Naive B cell (primary cell): ENCODE measurements around the gene COQ2. TPM values are rescaled to one million over a fixed set of nuclear protein-coding genes. Genes with fewer than 3 reads are reported as not detected.
"Not testable (repeated sequence)": the region's sequence is repeated elsewhere in the genome, so short reads cannot be mapped to it uniquely, and the experiment has no call there.

Experiments
- ATAC-seq, 2 donors: fragments of 150-1000 bp; cut with Tn5 transposase; 2 replicates each; pipeline ENCODE4 v1.10.0; 2021; ENCODE audit warnings: low read depth in 2 of 2, mild to moderate bottlenecking in 2 of 2, moderate library complexity in 2 of 2
- DNase-seq: peaks from one replicate; pipeline ENCODE4 v3.0.0; 2022
- H3K27ac Mint-ChIP-seq, 6 donors: one replicate each; pipeline ENCODE4 v1.8.0; 2020 to 2022; ENCODE audit warnings: mild to moderate bottlenecking in 6 of 6, mixed read lengths in 6 of 6, moderate library complexity in 5 of 6, inconsistent platforms in 2 of 6
- H3K27me3 Mint-ChIP-seq, 3 donors: one replicate each; pipeline ENCODE4 v1.8.0; 2021 to 2022; ENCODE audit warnings: mixed read lengths in 3 of 3, mild to moderate bottlenecking in 1 of 3
- H3K36me3 Mint-ChIP-seq, 2 donors: one replicate each; pipeline ENCODE4 v1.8.0; 2020 to 2022; ENCODE audit warnings: mixed read lengths in 2 of 2, inconsistent platforms in 1 of 2, mild to moderate bottlenecking in 1 of 2
- H3K4me1 Mint-ChIP-seq, 3 donors: one replicate each; pipeline ENCODE4 v1.8.0; 2020 to 2022; ENCODE audit warnings: mixed read lengths in 3 of 3, inconsistent platforms in 1 of 3, mild to moderate bottlenecking in 1 of 3, moderate library complexity in 1 of 3
- H3K4me3 Mint-ChIP-seq, 8 donors: one replicate each; pipeline ENCODE4 v1.8.0; 2020 to 2022; ENCODE audit warnings: mild to moderate bottlenecking in 8 of 8, mixed read lengths in 8 of 8, moderate library complexity in 8 of 8, inconsistent platforms in 2 of 8
- H3K9me3 Mint-ChIP-seq, 7 donors: one replicate each; pipeline ENCODE4 v1.8.0; 2020 to 2022; ENCODE audit warnings: mixed read lengths in 7 of 7, mild to moderate bottlenecking in 5 of 7, inconsistent platforms in 2 of 7, moderate library complexity in 1 of 7
- polyA plus RNA-seq, 6 donors: library from polyadenylated mRNA; unstranded; fragments of 300-500 nt; fragmentation: Illumina TruSeq; gene quantifications; one replicate each; pipeline ENCODE4 v1.2.3, GENCODE V29; 2021; ENCODE audit warnings: low read depth in 6 of 6

COQ2 gene
- polyA plus RNA-seq, 6 donors from 2014 or later, result 3.2 to 12.4 (median 11.5) TPM

DNA sequence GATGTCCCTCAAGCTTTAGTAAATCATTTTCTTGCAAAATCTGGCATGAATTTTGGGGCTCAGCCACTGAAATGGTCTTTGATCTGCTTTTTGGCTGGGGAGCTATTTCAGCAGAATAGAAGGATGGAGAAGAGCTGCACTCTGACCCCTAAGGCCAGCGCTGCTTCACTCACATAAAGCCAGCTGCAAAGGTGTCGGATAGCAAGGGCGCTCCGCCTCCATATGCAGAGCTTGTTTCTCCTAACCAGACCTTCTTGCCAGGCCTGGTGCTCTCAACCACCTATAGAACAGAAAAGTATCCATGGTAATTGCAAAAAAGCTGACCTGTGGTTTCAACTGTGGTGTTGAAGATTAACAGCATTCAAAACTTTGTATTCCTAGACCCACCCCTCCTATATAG, 24.1 kb upstream of the COQ2 start:
- Mint-ChIP-seq H3K36me3 (peaks cover 7 to 16% of the 10 kb centered on the region in 2 donors), H3K4me1 (no peaks in the 10 kb centered on the region), H3K27me3 (no peaks in the 10 kb centered on the region), H3K27ac (no peak overlapping the region), H3K4me3 (no peak overlapping the region), H3K9me3 (no peaks in the 10 kb centered on the region)
- DNase-seq (no peak), ATAC-seq (no peak)

DNA sequence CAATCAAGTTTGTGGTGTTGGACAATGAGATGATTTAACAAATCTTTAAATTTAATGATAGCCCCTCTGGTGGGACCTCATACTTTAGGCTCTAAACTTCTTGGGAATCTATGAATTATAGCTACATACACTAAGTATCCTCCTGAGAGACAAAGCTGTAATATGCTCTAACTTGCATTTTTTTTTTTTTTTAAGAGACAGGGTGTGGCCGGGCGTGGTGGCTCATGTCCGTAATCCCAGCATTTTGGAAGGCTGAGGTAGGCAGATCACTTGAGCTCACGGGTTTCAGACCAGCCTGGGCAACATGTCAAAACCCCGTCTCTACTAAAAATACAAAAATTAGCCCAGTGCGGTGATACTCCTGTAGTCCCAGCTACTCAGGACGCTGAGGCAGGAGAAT, 23.3 kb upstream of the COQ2 start:
- H3K36me3 Mint-ChIP-seq, result peaks cover 7 to 16% of the 10 kb centered on the region in 2 donors
- no peaks in the 10 kb centered on the region for H3K27me3 Mint-ChIP-seq
- ATAC-seq, result no peak
- H3K9me3 Mint-ChIP-seq, result no peaks in the 10 kb centered on the region
- DNase-seq, result no peak
- H3K4me3 Mint-ChIP-seq, result no peak overlapping the region
- H3K27ac Mint-ChIP-seq, result no peak overlapping the region
- H3K4me1 Mint-ChIP-seq, result no peaks in the 10 kb centered on the region

DNA sequence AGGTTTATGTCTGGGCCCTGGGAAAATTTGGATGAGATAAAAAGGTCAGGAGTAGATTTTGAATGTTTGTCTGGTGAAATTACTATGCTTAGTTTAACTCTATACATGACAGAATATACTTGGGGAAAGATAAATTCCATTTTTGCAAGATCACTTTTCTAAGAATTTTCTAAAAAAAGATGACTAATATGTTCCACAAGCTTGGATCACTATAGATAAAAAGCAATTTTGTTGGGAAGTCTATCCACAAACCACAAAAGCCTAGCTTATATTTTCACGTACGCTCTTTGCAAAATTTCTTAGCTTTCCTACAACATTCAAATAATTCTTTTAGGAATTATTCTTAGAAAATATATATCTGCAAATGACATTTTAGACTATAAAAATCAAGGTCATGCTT, 20.6 kb upstream of the COQ2 start:
- Mint-ChIP-seq H3K9me3 (no peaks in the 10 kb centered on the region), H3K36me3 (peaks cover 7 to 8% of the 10 kb centered on the region in 2 donors), H3K27me3 (no peaks in the 10 kb centered on the region), H3K27ac (no peak overlapping the region), H3K4me1 (no peaks in the 10 kb centered on the region), H3K4me3 (no peak overlapping the region)
- ATAC-seq (no peak), DNase-seq (no peak)

DNA sequence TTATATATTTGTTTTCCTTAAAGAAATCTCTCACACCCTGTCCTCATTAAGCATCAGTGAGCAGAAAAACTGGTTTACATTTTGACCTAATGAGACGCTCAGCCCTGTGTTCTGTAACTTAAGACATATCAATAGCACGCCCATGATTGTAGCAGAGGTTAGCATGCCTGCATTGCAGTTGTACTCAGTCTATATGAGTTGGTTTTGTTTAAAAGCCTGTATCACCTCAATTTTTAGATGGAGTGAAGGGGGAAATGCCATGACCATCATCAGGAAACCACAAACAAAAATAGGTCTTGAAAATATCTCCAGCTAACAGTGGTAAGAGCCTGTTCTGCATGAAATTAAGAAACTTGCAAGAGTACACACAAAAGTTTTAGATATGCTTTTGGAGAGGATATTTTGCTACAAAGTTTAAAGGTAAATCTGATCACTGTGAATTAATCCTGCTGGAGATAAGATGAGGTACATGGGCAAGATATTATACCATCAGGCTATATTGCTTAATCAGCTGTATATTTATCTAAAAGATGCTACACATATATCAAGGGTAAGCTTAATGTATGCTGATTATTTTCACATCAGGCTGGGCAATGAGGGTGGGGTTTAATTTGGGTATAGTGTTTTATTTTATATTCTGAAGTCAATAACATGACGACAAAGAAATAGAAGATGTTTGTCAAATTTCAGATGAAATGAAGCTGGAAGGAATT, 13.1 kb upstream of the COQ2 start:
- H3K27ac Mint-ChIP-seq, result peak overlapping the region in 3 of 6 donors; percentile 7 to 75 (median 58)
- ATAC-seq (peak in 1 of 2 donors; percentile 33), DNase-seq (no peak)
- H3K27me3 Mint-ChIP-seq, result no peaks in the 10 kb centered on the region
- peak overlapping the region in 5 of 8 donors; percentile 10 to 67 (median 20) for H3K4me3 Mint-ChIP-seq
- no peaks in the 10 kb centered on the region for H3K36me3 Mint-ChIP-seq
- peaks cover 9 to 21% (median 18%) of the 10 kb centered on the region in 3 donors for H3K4me1 Mint-ChIP-seq
- no peaks in the 10 kb centered on the region for H3K9me3 Mint-ChIP-seq

DNA sequence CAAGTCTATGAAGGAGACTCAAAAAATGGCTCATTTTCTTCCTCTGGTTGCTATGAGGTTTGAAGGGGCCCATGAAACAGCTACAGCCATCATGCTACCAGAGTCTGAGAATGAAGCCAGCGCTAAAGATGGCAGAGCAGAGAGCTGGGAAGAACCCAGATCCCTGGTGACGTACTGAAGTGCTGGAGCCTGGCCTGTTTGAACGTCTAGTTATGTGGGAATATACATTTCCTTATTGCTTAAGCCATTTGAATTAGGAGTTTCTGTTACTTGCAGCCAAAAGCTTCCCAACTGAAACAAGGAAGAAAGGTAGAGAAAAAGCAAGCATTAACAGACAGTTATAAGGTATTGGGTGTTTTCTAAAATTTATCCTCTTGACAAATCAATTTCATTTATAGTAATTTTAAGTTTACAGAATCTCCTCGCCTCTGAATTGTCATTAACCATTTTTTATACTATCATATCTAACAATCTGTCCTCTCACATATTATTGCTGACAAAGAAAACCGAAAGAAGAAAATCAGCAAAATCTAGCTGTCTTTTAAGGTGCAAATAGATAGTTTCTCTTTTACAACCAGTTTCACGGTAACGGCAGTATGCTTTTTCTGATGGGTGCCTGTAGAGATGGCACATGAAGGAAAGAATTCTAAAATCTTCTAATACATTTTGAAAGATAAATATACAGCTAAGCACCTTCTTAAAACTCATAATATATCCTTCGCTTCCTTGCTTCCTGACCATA, 8.9 kb upstream of the COQ2 start:
- Mint-ChIP-seq H3K4me3 (no peak overlapping the region), H3K9me3 (peaks cover 0 to 8% (median 5%) of the 10 kb centered on the region in 7 donors), H3K4me1 (peaks cover 9 to 15% (median 14%) of the 10 kb centered on the region in 3 donors), H3K27ac (no peak overlapping the region), H3K36me3 (no peaks in the 10 kb centered on the region), H3K27me3 (no peaks in the 10 kb centered on the region)
- DNase-seq, result no peak
- ATAC-seq, result no peak

DNA sequence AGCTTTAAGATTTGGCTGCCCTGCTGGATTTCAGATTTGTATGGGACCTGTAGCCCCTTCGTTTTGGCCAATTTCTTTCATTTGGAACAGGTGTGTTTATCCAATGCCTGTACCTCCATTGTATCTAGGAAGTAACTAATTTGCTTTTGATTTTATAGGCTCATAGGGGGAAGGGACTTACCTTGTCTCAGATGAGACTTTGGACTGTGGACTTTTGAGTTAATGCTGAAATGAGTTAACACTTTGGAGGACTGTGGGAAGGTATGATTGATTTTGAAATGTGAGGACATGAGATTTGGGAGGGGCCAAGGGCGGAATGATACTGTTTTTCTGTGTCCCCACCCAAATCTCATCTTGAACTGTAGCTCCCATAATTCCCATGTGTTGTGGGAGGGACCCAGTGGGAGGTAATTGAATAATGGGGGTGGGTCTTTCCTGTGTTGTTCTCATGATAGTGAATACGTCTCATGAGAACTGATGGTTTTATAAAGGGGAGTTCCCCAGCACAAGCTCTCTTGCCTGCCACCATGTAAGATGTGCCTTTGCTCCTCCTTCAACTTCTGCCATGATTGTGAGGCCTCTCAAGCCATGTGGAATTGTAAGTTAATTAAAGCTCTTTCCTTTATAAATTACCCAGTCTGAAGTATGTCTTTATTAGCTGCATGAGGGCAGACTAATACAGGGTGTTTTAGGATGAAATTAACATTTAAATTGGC, 5.6 kb upstream of the COQ2 start:
- DNase-seq, H3K36me3 Mint-ChIP-seq, H3K27ac Mint-ChIP-seq, H3K4me1 Mint-ChIP-seq, ATAC-seq, H3K9me3 Mint-ChIP-seq, H3K4me3 Mint-ChIP-seq, H3K27me3 Mint-ChIP-seq: not testable (repeated sequence)

DNA sequence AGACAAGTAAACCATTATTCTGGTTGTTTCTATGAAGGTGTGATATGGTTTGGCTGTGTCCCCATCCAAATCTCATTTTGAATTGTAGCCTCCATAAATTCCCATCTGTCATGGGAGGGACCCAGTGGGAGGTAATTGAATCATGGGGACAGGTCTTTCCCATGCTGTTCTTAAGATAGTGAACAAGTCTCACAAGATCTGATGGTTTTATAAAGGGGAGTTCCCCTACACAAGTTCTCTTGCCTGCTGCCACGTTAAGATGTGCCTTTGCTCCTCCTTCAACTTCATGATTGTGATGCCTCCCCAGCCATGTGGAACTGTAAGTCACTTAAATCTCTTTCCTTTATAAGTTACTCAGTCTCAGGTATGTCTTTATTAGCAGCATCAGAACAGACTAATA, 3.8 kb upstream of the COQ2 start:
- ATAC-seq, H3K4me3 Mint-ChIP-seq, H3K36me3 Mint-ChIP-seq, DNase-seq, H3K27me3 Mint-ChIP-seq, H3K27ac Mint-ChIP-seq, H3K9me3 Mint-ChIP-seq: not testable (repeated sequence)
- H3K4me1 Mint-ChIP-seq, result peaks cover 14 to 18% (median 14%) of the 10 kb centered on the region in 3 donors

DNA sequence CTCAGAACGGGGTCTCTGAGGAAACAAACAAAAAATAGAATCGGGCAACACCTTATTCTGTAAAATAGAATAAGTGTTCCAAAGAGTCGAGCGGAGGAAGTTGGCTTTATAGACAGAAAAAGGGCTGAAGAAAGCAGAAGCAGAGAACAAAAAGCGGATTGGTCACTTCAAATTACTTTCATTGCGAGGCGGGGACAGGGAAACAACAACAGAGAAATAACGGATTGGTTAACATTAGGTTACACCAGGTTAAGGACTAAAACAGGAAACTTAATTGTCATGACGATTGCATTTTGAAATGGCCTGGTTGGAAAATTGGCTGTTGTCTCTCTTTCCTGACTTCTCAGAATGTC, 433 bp upstream of the COQ2 start:
- peaks cover 0 to 4% (median 2%) of the 10 kb centered on the region in 7 donors for H3K9me3 Mint-ChIP-seq
- H3K27me3 Mint-ChIP-seq, result no peaks in the 10 kb centered on the region
- H3K4me1 Mint-ChIP-seq, result peaks cover 21 to 33% (median 31%) of the 10 kb centered on the region in 3 donors
- DNase-seq (peak; percentile 62), ATAC-seq (peak; percentile 43 to 46)
- peak overlapping the region; percentile 97 to 100 (median 99) for H3K27ac Mint-ChIP-seq
- peak overlapping the region; percentile 89 to 99 (median 98) for H3K4me3 Mint-ChIP-seq
- H3K36me3 Mint-ChIP-seq, result peaks cover 0 to 4% of the 10 kb centered on the region in 2 donors

DNA sequence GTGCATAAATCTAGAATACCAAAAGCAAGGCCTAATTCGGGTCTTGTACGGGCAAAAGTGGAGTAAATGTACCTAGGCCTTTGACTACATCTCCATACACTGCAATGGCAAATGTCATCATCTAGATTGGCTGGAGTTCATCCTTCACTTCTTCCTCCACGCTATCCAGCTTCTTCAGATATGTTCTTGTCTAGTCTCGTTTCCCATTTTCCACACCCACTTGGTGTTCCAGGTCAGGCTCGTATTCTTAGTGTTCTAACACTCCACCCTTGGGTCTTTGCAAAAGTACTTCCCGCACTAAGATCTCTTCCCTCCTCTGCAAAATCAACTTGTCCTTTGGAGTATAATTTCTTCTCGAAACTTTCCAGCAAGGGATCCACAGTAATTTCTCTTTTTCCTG, 1.4 kb downstream of the COQ2 start:
- no peak for DNase-seq
- peaks cover 21 to 38% (median 31%) of the 10 kb centered on the region in 3 donors for H3K4me1 Mint-ChIP-seq
- H3K4me3 Mint-ChIP-seq, result peak overlapping the region; percentile 57 to 99 (median 95)
- no peak for ATAC-seq
- H3K9me3 Mint-ChIP-seq, result no peaks in the 10 kb centered on the region
- peaks cover 0 to 9% of the 10 kb centered on the region in 2 donors for H3K36me3 Mint-ChIP-seq
- H3K27ac Mint-ChIP-seq, result peak overlapping the region in 1 of 6 donors; percentile 97
- no peaks in the 10 kb centered on the region for H3K27me3 Mint-ChIP-seq

DNA sequence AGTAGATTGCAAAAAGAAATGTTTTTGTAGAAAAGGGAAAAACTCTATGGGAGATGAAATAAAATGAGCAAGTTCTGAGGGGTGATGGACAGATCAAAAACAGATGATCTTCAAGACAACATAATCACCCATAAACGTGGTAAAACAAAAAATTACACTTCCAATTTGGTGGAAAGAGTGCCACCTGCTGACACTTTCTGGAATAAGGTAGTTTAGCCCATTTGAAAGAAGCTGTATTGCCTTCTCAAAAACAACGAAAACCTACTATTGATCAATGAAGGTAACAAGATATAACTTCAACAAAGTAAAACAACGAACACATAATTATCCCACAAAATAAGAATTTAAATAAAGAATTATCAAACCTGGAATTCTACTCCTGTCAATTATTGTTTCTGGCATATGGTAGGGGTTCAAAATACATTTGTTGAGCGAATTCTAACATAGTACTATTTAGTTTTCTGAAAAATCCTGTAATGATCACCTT, 2.5 kb downstream of the COQ2 start:
- peaks cover 21 to 38% (median 35%) of the 10 kb centered on the region in 3 donors for H3K4me1 Mint-ChIP-seq
- H3K4me3 Mint-ChIP-seq, result peak overlapping the region in 2 of 8 donors; percentile 19 to 98
- peak; percentile 57 for DNase-seq
- peaks cover 0 to 9% of the 10 kb centered on the region in 2 donors for H3K36me3 Mint-ChIP-seq
- H3K27ac Mint-ChIP-seq, result peak overlapping the region in 3 of 6 donors; percentile 31 to 70 (median 40)
- H3K27me3 Mint-ChIP-seq, result no peaks in the 10 kb centered on the region
- ATAC-seq, result no peak
- no peaks in the 10 kb centered on the region for H3K9me3 Mint-ChIP-seq

DNA sequence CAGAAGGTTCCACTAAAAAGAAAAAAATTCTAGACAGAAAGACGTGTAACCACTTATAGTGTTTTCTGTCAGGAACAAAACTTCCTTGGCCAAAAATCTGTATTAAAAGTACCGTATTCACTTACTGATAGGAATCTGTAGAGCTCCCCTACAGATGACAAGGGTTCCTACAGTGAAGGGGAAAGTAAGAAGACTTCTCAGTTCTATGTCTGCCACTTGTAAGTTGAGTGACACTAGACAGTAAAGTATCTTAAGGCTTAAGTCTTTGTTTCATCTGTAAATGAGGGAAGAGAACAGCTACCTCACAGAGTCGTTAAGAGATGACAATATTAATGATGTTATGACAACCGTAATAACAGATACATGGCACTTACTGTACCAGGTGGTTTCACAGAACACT, 3.3 kb downstream of the COQ2 start:
- DNase-seq, result no peak
- H3K4me1 Mint-ChIP-seq, result peaks cover 26 to 43% (median 39%) of the 10 kb centered on the region in 3 donors
- peak overlapping the region in 1 of 6 donors; percentile 43 for H3K27ac Mint-ChIP-seq
- no peaks in the 10 kb centered on the region for H3K27me3 Mint-ChIP-seq
- peaks cover 0 to 9% of the 10 kb centered on the region in 2 donors for H3K36me3 Mint-ChIP-seq
- H3K9me3 Mint-ChIP-seq, result no peaks in the 10 kb centered on the region
- peak overlapping the region in 1 of 8 donors; percentile 98 for H3K4me3 Mint-ChIP-seq
- ATAC-seq, result no peak

DNA sequence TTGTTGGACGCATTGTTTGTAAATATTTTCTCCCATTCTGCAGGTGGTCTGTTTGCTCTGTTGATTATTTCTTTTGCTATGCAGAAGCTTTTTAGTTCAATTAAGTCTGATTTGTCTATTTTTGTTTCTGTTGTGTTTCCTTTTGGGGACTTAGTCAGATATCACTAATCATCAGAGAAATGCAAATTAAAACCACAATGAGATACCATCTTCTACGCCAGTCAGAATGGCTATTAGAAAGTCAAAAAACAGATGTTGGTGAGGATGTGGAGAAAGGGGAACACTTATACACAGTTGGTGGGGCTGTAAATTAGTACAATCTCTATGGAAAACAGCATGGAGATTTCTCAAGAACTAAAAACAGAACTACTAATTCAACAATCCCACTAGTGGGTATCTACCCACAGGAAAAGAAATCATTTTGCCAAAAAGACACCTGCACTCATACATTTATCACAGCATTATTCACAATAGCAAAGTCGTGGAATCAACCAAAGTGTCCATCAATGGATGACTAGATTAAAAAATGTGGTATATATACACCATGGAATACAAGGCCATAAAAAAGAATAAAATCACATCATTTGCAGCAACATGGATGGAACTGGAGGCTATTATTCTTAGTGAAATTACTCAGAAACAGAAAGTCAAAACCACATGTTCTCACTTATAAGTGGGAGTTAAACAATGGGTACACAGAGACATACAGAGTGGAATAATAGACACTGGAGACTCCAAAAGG, 8.1 kb downstream of the COQ2 start:
- peak overlapping the region in 3 of 6 donors; percentile 47 to 86 (median 56) for H3K27ac Mint-ChIP-seq
- peak; percentile 55 to 69 for ATAC-seq
- DNase-seq, result peak; percentile 14
- H3K4me1 Mint-ChIP-seq, result peaks cover 21 to 29% (median 28%) of the 10 kb centered on the region in 3 donors
- H3K36me3 Mint-ChIP-seq, result peaks cover 0 to 5% of the 10 kb centered on the region in 2 donors
- peak overlapping the region in 3 of 8 donors; percentile 19 to 49 (median 40) for H3K4me3 Mint-ChIP-seq
- H3K27me3 Mint-ChIP-seq, result no peaks in the 10 kb centered on the region
- no peaks in the 10 kb centered on the region for H3K9me3 Mint-ChIP-seq

DNA sequence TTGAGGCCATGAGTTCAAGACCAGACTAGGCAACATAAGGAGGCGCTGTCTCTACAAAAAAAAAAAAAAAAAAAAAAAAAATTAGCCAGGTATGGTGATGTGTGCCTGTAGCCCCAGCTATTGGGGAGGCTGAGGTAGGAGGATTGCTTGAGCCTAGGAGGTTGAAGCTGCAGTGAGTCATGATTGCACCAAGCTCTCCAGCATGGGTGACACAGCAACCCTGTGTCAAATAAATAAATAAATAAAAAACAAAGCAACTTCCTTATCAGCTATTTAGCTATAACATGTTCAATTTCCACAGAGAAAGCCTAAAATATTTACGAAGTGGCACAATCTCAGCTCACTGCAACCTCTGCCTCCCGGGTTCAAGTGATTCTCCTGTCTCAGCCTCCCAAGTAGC, 10.7 kb downstream of the COQ2 start:
- H3K36me3 Mint-ChIP-seq, H3K4me3 Mint-ChIP-seq, H3K27me3 Mint-ChIP-seq, ATAC-seq, H3K9me3 Mint-ChIP-seq, DNase-seq: not testable (repeated sequence)
- peaks cover 18 to 29% (median 21%) of the 10 kb centered on the region in 3 donors for H3K4me1 Mint-ChIP-seq
- peak overlapping the region in 1 of 6 donors; percentile 19 for H3K27ac Mint-ChIP-seq
